Measurements from ENCODE around the gene PPAN. TPM values are rescaled to one million over a fixed set of nuclear protein-coding genes. Genes with fewer than 3 reads are reported as not detected.

PPAN gene
- total RNA-seq, 4 donors from 2014 or later, result 38.7 to 61.3 (median 52.9) TPM

DNA sequence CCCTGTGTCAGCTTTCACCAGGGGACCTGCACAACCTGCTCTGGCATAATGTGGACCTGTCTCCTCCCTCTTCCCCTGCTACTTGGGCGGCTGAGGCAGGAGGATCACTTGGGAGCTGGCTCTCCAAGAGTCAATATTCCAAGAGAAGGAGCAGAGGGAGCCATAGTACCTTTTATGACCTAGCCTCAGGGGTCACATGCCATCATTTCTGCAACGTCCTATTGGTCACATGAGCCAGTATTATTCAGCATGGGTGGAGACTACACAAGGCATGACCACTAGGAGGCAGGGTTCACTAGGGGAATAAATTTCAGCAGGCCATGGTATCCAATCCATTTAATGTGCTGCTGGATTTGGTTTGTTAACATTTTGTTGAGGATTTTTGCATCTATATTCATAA, 32.0 kb upstream of the PPAN start:
- H3K4me3 ChIP-seq (ENCODE audit: low read depth, poor library complexity, severe bottlenecking), result no peak overlapping the region
- TF ChIP-seq, protein P1, sequence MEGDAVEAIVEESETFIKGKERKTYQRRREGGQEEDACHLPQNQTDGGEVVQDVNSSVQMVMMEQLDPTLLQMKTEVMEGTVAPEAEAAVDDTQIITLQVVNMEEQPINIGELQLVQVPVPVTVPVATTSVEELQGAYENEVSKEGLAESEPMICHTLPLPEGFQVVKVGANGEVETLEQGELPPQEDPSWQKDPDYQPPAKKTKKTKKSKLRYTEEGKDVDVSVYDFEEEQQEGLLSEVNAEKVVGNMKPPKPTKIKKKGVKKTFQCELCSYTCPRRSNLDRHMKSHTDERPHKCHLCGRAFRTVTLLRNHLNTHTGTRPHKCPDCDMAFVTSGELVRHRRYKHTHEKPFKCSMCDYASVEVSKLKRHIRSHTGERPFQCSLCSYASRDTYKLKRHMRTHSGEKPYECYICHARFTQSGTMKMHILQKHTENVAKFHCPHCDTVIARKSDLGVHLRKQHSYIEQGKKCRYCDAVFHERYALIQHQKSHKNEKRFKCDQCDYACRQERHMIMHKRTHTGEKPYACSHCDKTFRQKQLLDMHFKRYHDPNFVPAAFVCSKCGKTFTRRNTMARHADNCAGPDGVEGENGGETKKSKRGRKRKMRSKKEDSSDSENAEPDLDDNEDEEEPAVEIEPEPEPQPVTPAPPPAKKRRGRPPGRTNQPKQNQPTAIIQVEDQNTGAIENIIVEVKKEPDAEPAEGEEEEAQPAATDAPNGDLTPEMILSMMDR (IDR thresholded peaks at IDR 0.05), result no peak
- TF ChIP-seq POLR2A (IDR thresholded peaks at IDR 0.05), result no peak
- no peak for DNase-seq (ENCODE audit: low spot score in 2 of 2)

DNA sequence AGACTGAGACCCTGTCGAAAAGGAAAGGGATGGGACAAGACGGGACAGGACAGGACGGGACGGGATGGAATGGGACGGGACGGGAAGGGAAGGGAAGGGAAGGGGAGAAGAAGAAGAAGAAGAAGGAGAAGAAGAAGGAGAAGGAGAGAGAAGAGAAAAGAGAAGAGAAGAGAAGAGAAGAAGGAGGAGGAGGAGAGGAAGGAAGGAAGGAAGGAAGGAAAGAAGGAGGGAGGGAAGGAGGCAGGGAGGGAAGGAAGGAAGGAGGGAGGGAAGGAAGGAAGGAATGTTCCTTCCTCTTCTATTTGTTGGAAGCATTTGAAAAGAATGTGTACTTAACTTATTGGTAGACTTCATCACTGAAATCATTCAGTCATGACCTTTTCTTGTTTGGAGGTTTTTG, 29.6 kb upstream of the PPAN start:
- TF ChIP-seq, protein P1 (IDR thresholded peaks at IDR 0.05), result no peak
- no peak for TF ChIP-seq POLR2A (IDR thresholded peaks at IDR 0.05)
- no peak overlapping the region for H3K4me3 ChIP-seq (ENCODE audit: low read depth, poor library complexity, severe bottlenecking)
- DNase-seq (ENCODE audit: low spot score in 2 of 2), result no peak
- 75 to 77% methylated on average over 6 of the region's 6 CpGs for WGBS, 2 donors
- intact Hi-C loops (cut with DNase I; ENCODE audit: low total_unique reads), result no loop called here

More for the DNA sequence above, 32.0 kb upstream of the PPAN start:
- 38 to 49% methylated on average over 2 of the region's 2 CpGs for WGBS, 2 donors
- intact Hi-C loops (cut with DNase I; ENCODE audit: low total_unique reads), result no loop called here

DNA sequence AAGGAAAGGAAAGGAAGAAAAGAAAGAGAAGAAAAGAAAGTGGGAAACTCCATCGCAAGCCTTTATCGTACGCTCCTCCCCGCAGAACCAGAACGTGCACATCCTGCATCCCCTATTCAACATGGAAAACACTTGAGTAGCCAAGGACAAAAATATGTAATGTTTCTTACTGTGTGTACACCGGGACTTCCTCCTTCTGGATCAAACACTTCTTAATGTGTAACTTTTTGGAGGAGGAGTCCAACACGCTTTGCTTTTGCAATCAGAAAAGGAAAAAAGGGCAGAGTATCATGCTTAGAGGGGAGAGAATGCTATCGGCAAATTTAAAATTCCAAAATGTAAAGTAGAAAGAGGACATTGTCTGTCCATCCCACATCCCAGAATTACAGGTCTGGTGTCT, 27.8 kb upstream of the PPAN start:
- no peak overlapping the region for H3K4me3 ChIP-seq (ENCODE audit: low read depth, poor library complexity, severe bottlenecking)
- 57 to 64% methylated on average over 8 of the region's 8 CpGs for WGBS, 2 donors
- DNase-seq (ENCODE audit: low spot score in 2 of 2), result no peak
- intact Hi-C loops (cut with DNase I; ENCODE audit: low total_unique reads), result no loop called here
- no peak for TF ChIP-seq POLR2A (IDR thresholded peaks at IDR 0.05)
- TF ChIP-seq, protein P1 (IDR thresholded peaks at IDR 0.05), result no peak

DNA sequence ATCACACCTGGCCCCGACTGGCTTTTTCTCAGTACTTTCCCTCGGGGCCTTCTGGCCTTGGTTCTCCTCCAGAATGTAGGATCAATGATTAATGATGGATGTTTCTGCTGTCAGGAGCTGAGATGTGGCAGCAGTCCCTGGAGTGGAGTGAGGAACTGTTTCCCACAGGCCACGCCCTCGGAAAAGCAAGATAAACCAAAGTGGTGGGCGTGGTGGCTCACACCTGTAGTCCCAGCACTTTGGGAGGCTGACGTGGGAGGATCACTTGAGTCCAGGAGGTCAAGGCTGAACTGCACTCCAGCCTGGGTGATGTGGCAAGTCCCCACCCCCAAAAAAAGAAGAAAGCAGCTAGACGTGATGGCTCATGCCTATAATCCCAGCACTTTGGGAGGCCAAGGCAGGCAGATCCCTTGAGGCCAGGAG, 27.1 kb upstream of the PPAN start:
- 37 to 45% methylated on average over 7 of the region's 7 CpGs for WGBS, 2 donors
- DNase-seq (ENCODE audit: low spot score in 2 of 2), result no peak
- H3K4me3 ChIP-seq (ENCODE audit: low read depth, poor library complexity, severe bottlenecking), result no peak overlapping the region
- no peak for TF ChIP-seq POLR2A (IDR thresholded peaks at IDR 0.05)
- TF ChIP-seq, protein P1 (IDR thresholded peaks at IDR 0.05), result no peak
- intact Hi-C loops (cut with DNase I; ENCODE audit: low total_unique reads), result no loop called here

DNA sequence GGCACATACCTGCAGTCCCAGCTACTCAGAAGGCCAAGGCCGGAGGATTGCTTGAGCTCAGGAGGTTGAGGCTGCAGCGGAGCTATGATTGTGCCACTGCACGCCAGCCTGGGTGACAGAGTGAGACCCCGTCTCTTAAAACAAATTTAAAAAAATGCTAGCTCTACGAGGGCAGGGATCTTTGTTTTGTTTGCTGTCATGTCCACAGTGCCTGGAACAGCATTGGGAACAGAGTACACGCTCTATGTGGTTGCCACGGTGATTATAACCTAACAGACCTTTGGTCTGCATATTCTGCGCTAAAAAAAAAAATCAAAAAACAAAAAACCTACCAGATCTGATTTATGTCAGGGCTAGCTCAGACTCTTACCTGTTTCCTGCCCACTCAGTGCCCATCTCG, 22.3 kb upstream of the PPAN start:
- no peak overlapping the region for H3K4me3 ChIP-seq (ENCODE audit: low read depth, poor library complexity, severe bottlenecking)
- DNase-seq (ENCODE audit: low spot score in 2 of 2), result no peak
- intact Hi-C loops (cut with DNase I; ENCODE audit: low total_unique reads), result no loop called here
- no peak for TF ChIP-seq POLR2A (IDR thresholded peaks at IDR 0.05)
- TF ChIP-seq, protein P1 (IDR thresholded peaks at IDR 0.05), result no peak
- WGBS, 2 donors, result 79 to 86% methylated on average over 9 of the region's 9 CpGs

DNA sequence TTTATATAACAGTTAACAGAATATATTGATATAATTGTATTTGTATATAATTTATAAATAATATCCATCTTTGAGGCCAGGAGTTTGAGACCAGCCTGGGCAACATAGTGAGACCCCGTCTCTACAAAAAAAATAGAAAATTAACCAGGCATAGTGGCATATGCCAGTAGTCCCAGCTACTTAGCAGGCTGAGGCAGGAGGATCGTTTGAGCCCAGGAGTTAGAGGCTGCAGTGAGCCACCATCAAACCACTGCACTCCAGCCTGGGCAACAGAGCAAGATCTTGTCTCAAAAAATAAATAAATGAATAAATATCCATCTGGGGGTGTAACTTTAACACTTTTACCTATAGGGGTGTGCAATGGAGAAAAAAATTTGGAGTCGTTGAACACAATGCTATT, 21.4 kb upstream of the PPAN start:
- intact Hi-C loops (cut with DNase I; ENCODE audit: low total_unique reads), result no loop called here
- TF ChIP-seq, protein P1 (IDR thresholded peaks at IDR 0.05), result no peak
- no peak for TF ChIP-seq POLR2A (IDR thresholded peaks at IDR 0.05)
- DNase-seq (ENCODE audit: low spot score in 2 of 2), result no peak
- WGBS, 2 donors, result 66 to 68% methylated on average over 3 of the region's 3 CpGs
- H3K4me3 ChIP-seq (ENCODE audit: low read depth, poor library complexity, severe bottlenecking), result no peak overlapping the region

Measured in lower leg skin (tissue), 4 donors.